OCI-LY3 (cell line): ENCODE measurements around the gene POP7.

Source experiments
- H2AFZ ChIP-seq: fragments of 200-600, 300-600 bp; shearing (Covaris generic); 2 replicates; pipeline ENCODE4 v1.6.0; 2014; ENCODE audit warnings: antibody characterized with exemption, low read depth, low read length
- H3K27ac ChIP-seq: fragments of 200-600, 300-600 bp; sonication (generic); 2 replicates; pipeline ENCODE4 v1.5.1; 2014; ENCODE audit warnings: mild to moderate bottlenecking, low read length, moderate library complexity, mixed read lengths
- H3K27me3 ChIP-seq: fragments of 200-600, 300-600 bp; sonication (generic); 2 replicates; pipeline ENCODE4 v1.6.1; 2014; ENCODE audit warnings: low read depth, low read length, mixed read lengths
- H3K36me3 ChIP-seq: fragments of 200-600, 300-600 bp; sonication (generic); replicated peaks from 2 replicates; pipeline ENCODE3; 2014; ENCODE audit warnings: low read depth, low read length, mixed read lengths
- H3K4me1 ChIP-seq: fragments of 300-600, 200-600 bp; sonication (generic); 2 replicates; pipeline ENCODE4 v1.6.1; 2014; ENCODE audit warnings: low read length, mixed read lengths
- H3K4me2 ChIP-seq: fragments of 200-600, 300-600 bp; sonication (generic); 2 replicates; pipeline ENCODE4 v1.6.1; 2014; ENCODE audit warnings: low read length, mixed read lengths
- H3K4me3 ChIP-seq: fragments of 300-600, 200-600 bp; sonication (generic); 2 replicates; pipeline ENCODE4 v1.5.1; 2014; ENCODE audit warnings: antibody characterized with exemption, mild to moderate bottlenecking, low read length, moderate library complexity
- H3K79me2 ChIP-seq: fragments of 300-600, 200-600 bp; shearing (Covaris generic); 2 replicates; pipeline ENCODE4 v1.6.1; 2014; ENCODE audit warnings: mild to moderate bottlenecking, low read length, mixed read lengths
- H3K9ac ChIP-seq: fragments of 300-600, 200-600 bp; shearing (Covaris generic); 2 replicates; pipeline ENCODE4 v1.6.0; 2014; ENCODE audit warnings: mild to moderate bottlenecking, low read length, moderate library complexity
- H3K9me3 ChIP-seq: fragments of 200-600, 300-600 bp; shearing (Covaris generic); 2 replicates; pipeline ENCODE4 v1.6.1; 2014; ENCODE audit warnings: low read length, mixed read lengths; ENCODE audit not compliant: insufficient read depth
- H4K20me1 ChIP-seq: fragments of 200-600, 300-600 bp; sonication (generic); 2 replicates; pipeline ENCODE4 v1.6.1; 2016; ENCODE audit warnings: low read length, mixed read lengths; ENCODE audit not compliant: insufficient read depth
- CTCF ChIP-seq: fragments of 200-600, 300-600 bp; sonication (generic); IDR thresholded peaks from 2 replicates; pipeline ENCODE4 v1.5.1; 2014; ENCODE audit warnings: antibody characterized with exemption, low read length, low read depth
- EZH2phosphoT487 ChIP-seq: fragments of 200-600 bp; shearing (Covaris generic); IDR thresholded peaks from 2 replicates; pipeline ENCODE4 v1.6.1; 2018; ENCODE audit warnings: antibody characterized with exemption, mixed run types, low read depth

POP7 gene

DNA sequence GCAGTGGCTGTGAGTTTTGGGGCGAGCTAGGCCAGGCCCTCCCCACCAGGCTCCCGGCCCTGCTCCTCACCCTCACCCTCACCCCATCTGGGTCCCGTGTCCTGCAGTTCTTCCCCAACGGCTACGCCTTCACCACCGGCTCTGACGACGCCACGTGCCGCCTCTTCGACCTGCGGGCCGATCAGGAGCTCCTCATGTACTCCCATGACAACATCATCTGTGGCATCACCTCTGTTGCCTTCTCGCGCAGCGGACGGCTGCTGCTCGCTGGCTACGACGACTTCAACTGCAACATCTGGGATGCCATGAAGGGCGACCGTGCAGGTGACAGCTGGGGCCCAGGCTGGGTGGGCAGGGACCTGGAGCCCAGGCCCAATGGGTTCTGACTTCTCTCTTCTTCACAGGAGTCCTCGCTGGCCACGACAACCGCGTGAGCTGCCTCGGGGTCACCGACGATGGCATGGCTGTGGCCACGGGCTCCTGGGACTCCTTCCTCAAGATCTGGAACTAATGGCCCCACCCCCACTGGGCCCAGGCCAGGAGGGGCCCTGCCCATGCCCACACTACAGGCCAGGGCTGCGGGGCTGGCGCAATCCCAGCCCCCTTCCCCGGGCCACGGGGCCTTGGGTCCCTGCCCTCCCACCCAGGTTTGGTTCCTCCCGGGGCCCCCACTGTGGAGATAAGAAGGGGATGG, 27.5 kb upstream of the POP7 start:
- TF ChIP-seq CTCF (no peak), EZH2phosphoT487 (no peak)
- Histone ChIP-seq H3K9me3 (no peaks in the 10 kb centered on the region), H2AFZ (no peak overlapping the region), H3K27ac (no peak overlapping the region), H4K20me1 (peaks cover 14% of the 10 kb centered on the region; the same call in 1 of the 2 replicates), H3K79me2 (peaks cover 27% of the 10 kb centered on the region), H3K36me3 (peaks cover 28% of the 10 kb centered on the region), H3K27me3 (no peaks in the 10 kb centered on the region), H3K4me2 (no peak overlapping the region), H3K4me3 (no peak overlapping the region), H3K4me1 (no peaks in the 10 kb centered on the region), H3K9ac (no peak overlapping the region)

DNA sequence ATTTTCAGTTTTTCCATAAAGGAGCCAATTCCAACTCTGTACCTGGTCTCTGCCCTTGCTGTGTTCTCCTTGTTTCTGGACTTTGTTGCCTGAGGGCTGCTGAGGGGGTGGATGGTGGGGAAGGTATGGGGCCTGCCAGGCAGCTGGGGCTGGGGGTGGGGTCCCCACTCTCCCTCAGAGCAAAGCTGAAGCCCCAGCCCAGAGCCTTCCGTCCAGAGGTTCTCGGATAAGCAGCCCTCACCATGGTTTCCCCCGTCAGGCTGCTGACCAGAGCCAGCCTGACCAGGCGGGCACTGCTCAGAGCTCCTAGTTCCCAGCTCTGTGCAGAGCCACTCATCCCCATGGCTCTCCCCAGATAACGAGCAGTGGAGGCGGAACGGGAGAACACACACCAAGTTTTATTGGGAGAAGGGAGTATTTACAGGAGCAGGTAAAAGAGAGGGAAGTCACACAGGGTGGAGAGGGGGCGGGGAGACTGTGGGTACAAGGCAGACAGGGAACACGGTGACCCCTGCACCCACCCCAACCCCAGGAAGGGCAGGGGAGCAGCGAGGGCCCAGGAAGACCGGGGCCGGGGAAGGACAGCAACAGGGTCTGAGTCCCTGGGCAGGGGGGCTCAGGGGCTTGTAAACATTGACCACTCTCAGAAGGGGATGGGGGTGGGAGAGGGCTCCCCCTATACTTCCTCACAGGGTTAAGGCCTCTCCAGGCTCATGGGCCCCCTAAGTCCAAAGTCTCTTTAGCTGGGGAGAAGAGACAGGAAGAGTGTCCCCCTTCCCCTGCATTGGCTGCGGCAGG, 26.6 kb upstream of the POP7 start:
- H3K9ac ChIP-seq = no peak overlapping the region
- H3K36me3 ChIP-seq = peaks cover 32% of the 10 kb centered on the region
- H3K4me1 ChIP-seq = no peaks in the 10 kb centered on the region
- H4K20me1 ChIP-seq = peaks cover 14% of the 10 kb centered on the region; the same call in 1 of the 2 replicates
- no peaks in the 10 kb centered on the region for H3K27me3 ChIP-seq
- no peak overlapping the region for H3K4me3 ChIP-seq
- peaks cover 20% of the 10 kb centered on the region for H3K79me2 ChIP-seq
- no peak overlapping the region for H3K4me2 ChIP-seq
- no peak overlapping the region for H2AFZ ChIP-seq
- no peak for TF ChIP-seq EZH2phosphoT487
- TF ChIP-seq CTCF = no peak
- H3K27ac ChIP-seq = no peak overlapping the region
- H3K9me3 ChIP-seq = no peaks in the 10 kb centered on the region

DNA sequence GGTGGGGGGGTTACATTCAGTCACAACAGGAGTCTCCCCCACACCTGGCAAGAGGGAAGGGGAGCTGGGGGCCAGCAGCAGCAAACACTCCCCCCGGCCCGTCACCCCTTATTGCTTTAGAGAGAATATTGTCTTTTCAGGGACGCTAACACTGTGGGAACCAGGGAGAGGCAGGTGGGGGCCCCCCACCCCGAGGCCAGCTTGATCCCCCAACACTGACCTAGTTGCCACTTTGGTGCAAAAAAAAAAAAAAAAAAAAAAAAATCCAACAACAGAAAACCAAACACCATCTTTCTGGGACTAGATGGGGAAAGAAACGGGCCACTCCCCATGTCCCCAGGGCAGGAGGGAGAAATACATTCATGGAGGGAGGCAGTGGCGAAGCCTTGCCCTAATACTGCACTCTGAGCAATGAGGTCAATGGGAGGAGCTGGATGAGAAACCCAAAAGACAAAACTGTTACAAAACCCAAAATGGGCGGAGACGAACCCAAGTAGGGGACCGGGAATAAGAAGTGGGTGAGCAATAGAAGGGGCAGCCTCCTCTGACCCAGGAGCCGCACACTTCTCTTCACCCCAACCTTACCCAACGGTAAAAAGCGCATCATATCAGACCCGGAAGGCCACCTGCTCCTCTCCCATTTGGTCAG, 25.9 kb upstream of the POP7 start:
- H3K4me1 ChIP-seq = no peaks in the 10 kb centered on the region
- no peak for TF ChIP-seq EZH2phosphoT487
- H4K20me1 ChIP-seq = peaks cover 14% of the 10 kb centered on the region; the same call in 1 of the 2 replicates

DNA sequence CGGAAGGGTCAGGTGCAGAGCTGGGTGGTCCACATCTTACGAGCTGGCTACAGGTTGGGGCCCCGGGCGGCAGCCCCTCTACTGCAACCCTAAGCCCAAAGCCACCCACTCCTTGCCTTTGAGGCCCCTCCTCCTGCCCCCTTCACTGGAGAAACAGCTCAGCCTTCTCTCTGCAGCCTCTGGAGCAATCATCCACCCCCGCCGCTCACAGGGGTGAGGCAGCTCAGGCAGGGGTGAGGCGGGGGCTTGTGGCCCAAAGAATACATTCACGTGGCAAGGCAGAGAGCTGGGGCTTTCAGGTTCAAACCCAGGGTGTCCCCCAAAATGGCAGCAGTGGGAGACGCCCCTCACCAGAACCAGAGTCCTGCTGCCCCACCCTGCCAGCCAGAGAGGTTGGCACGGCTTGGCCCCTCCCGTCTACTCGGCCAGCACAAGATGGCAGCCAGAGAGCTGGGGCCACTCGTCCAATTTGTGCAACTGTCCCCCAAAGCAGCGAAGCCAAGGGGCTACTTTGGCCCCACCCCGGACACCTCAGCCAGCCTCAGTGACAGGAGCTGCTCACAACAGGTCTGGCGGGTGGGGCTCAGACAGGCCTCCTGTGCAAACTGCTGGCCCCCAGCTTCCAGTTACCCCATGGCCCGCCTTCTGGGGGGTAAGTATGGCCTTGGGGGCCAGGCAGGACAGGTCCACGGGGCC, 25.2 kb upstream of the POP7 start:
- Histone ChIP-seq H3K9me3 (no peaks in the 10 kb centered on the region), H3K4me3 (no peak overlapping the region)

More for the DNA sequence above, 25.9 kb upstream of the POP7 start:
- Histone ChIP-seq H3K27me3 (no peaks in the 10 kb centered on the region), H3K4me2 (no peak overlapping the region), H3K9me3 (no peaks in the 10 kb centered on the region), H3K27ac (no peak overlapping the region), H3K36me3 (peaks cover 36% of the 10 kb centered on the region), H3K4me3 (no peak overlapping the region), H2AFZ (no peak overlapping the region), H3K79me2 (peaks cover 12% of the 10 kb centered on the region; the same call in 1 of the 2 replicates), H3K9ac (no peak overlapping the region)

More for the DNA sequence above, 25.2 kb upstream of the POP7 start:
- TF ChIP-seq EZH2phosphoT487 (no peak), CTCF (no peak)
- Histone ChIP-seq H3K27me3 (no peaks in the 10 kb centered on the region), H3K27ac (no peak overlapping the region), H4K20me1 (peaks cover 14% of the 10 kb centered on the region; the same call in 1 of the 2 replicates), H3K79me2 (peaks cover 7% of the 10 kb centered on the region; the same call in 1 of the 2 replicates), H3K4me1 (no peaks in the 10 kb centered on the region), H3K4me2 (no peak overlapping the region), H3K9ac (no peak overlapping the region), H2AFZ (no peak overlapping the region), H3K36me3 (peaks cover 41% of the 10 kb centered on the region)
